ENCODE results near the gene FNDC1.

FNDC1 gene

DNA sequence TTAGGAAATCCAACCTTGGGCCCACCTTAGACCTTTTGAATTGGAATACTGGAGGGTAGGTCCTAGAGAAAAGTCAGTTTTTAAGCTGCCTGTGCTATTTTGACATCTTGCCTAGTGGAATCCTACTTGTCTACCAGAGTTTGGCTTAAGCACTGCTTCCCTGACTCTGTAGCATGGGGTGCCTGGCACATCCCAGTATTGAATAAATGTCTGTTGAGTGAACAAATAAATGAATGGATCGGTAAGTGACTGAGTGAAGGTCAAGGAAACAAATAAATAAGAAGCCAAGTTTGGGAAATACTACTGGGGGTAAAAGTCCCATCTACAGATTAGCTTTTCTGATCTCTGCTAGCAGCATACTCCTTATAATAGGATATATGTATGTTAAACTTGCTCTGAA lies 140.5 kb downstream of the FNDC1 start:
- no peak for DNase-seq

- no peak for DNase-seq
These were observed 142.4 kb downstream of the FNDC1 start for GRCh38 chr6:159311618-159312017.

GRCh38 chr6:159312206-159312605 lies 143.0 kb downstream of the FNDC1 start:
- no peak for DNase-seq

- no peak for DNase-seq
These were observed 143.8 kb downstream of the FNDC1 start for GRCh38 chr6:159313018-159313417.

DNA sequence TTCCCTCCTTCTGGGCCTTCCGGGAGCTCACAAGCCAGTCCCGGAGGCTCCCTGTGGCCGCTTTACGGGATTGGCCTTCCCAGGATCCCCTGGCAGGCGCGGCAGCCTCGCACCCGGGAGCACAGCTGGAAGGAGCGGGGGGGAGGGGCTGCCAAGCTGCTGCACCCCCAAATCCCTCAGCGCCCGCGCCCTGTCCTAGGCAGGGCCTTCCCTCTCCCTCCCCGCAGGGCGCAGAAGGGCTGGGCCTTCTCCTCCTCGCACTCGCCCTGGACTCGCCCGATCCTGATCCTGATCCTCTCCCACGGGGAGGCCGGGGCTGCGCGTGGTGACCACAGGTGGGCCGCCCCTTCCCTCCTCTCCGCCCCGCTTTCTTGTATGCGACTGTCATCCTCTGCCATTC lies 146.4 kb downstream of the FNDC1 start:
- DNase-seq = no peak

DNA sequence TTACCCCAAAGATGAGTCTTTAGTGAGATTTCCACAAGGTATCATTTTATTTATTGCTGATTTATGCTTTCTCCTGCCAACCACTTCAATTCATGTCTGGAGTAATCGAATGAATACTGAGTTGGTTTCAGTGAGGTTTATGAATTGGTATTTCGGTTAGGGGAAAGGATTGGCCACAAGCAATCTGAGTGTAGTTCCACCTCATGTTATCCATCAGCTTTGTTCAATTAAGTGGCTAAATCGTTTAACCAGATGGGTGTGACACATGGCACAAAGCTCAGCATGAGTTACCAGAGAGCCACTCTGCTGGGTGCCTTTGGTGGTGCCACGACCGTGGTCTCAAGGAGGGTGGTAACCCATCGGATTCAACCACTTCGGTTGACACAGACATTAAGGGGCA lies 148.2 kb downstream of the FNDC1 start:
- DNase-seq = no peak

DNA sequence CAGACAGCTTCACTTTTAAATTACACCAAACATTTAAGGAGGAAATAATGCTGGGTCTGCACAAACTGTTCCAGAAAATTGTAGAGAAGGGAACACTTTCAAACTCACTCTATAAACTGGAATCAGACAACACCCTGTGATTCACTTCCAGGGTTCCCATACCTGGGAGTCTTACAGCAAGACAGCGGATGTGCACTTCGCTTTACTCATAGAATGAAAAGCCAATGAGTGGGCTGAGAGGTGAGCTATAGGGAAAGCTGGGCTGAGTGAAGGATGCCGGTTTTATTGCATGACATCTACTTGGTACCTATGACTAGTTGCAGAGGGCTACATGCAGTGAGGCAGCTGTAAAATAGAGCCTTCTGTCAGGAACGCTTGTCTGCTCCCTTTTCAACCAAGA lies 152.1 kb downstream of the FNDC1 start:
- DNase-seq = no peak
